Hindlimb muscle (tissue), 1 donor: ENCODE data around the gene SDS. TPM values are rescaled to one million over a fixed set of nuclear protein-coding genes. Genes with fewer than 3 reads are reported as not detected.
A peak's percentile ranks its signal among the peaks of the same experiment; 100 is the strongest.
"Not testable (repeated sequence)": the region's sequence is repeated elsewhere in the genome, so short reads cannot be mapped to it uniquely, and the experiment has no call there.

Experiments used
- DNase-seq: peaks from one replicate; pipeline ENCODE4 v3.0.0-alpha.2; 2013
- polyA plus RNA-seq: library from polyadenylated mRNA; unstranded; fragments of 120-200 nt; gene quantifications from one replicate; pipeline ENCODE4 v1.2.1, GENCODE V29; 2013; ENCODE audit not compliant: insufficient read length

The SDS gene
- polyA plus RNA-seq, 1 donor: 0.75 TPM

- no peak for DNase-seq
Observed at GRCh38 chr12:113374823-113375428, 28.8 kb downstream of the SDS start.

- DNase-seq: no peak
Observed at GRCh38 chr12:113373969-113374368, 29.7 kb downstream of the SDS start.

GRCh38 chr12:113373440-113373839, 30.2 kb downstream of the SDS start:
- DNase-seq: no peak

GRCh38 chr12:113372371-113372770, 31.3 kb downstream of the SDS start:
- DNase-seq: no peak

GRCh38 chr12:113371808-113372207, 31.9 kb downstream of the SDS start:
- no peak for DNase-seq

GRCh38 chr12:113370923-113371682, 32.6 kb downstream of the SDS start:
- DNase-seq: no peak

GRCh38 chr12:113369391-113369985, 34.2 kb downstream of the SDS start:
- DNase-seq: no peak

- no peak for DNase-seq
Observed at GRCh38 chr12:113368331-113368730, 35.4 kb downstream of the SDS start.

GRCh38 chr12:113366827-113367226, 36.9 kb downstream of the SDS start:
- no peak for DNase-seq

- no peak for DNase-seq
Observed at GRCh38 chr12:113365639-113366395, 37.9 kb downstream of the SDS start.

- no peak for DNase-seq
Observed at GRCh38 chr12:113364698-113365097, 39.0 kb downstream of the SDS start.

- no peak for DNase-seq
Observed at GRCh38 chr12:113361574-113362370, 41.9 kb downstream of the SDS start.

- DNase-seq: no peak
Observed at GRCh38 chr12:113359939-113360748, 43.5 kb downstream of the SDS start.

GRCh38 chr12:113359133-113359938, 44.4 kb downstream of the SDS start:
- peak; percentile 45 for DNase-seq

- peak; percentile 93 for DNase-seq
Observed at GRCh38 chr12:113358381-113359132, 45.1 kb downstream of the SDS start, which contains the start of gene PLBD2. Gene PLBD2 (plus strand): TSS chr12:113358587. CDS start chr12:113358601, 14 bp downstream.

GRCh38 chr12:113354192-113354591, 49.5 kb downstream of the SDS start:
- DNase-seq: not testable (repeated sequence)

GRCh38 chr12:113351089-113351488, 52.6 kb downstream of the SDS start:
- no peak for DNase-seq

GRCh38 chr12:113348849-113349536, 54.7 kb downstream of the SDS start:
- DNase-seq: no peak

GRCh38 chr12:113347892-113348291, 55.8 kb downstream of the SDS start:
- DNase-seq: no peak
